SH-SY5Y (cell line): ENCODE data around the gene OMP.

ENCODE experiments used
- GATA2 ChIP-seq: IDR thresholded peaks from 2 replicates; pipeline ENCODE4 v1.6.1; 2011; ENCODE audit warnings: mild to moderate bottlenecking, low read depth, low read length
- GATA3 ChIP-seq: IDR thresholded peaks from 2 replicates; pipeline ENCODE4 v1.6.1; 2011; ENCODE audit warnings: low read depth, mild to moderate bottlenecking, low read length, moderate library complexity

Gene OMP

GRCh38 chr11:77140231-77140851, 37.7 kb downstream of the OMP start:
- TF ChIP-seq GATA2 (no peak), GATA3 (no peak)

- no peak for TF ChIP-seq GATA3
- no peak for TF ChIP-seq GATA2
Measured at GRCh38 chr11:77141034-77141433, 38.4 kb downstream of the OMP start.

- no peak for TF ChIP-seq GATA3
- no peak for TF ChIP-seq GATA2
Measured at GRCh38 chr11:77141475-77141874, 38.8 kb downstream of the OMP start.

- TF ChIP-seq GATA2 (no peak), GATA3 (no peak)
Measured at GRCh38 chr11:77142091-77142975, 39.7 kb downstream of the OMP start.

- no peak for TF ChIP-seq GATA3
- TF ChIP-seq GATA2: no peak
Measured at GRCh38 chr11:77143405-77144020, 40.9 kb downstream of the OMP start.

GRCh38 chr11:77144196-77144856, 41.7 kb downstream of the OMP start:
- TF ChIP-seq GATA2: no peak
- no peak for TF ChIP-seq GATA3

- TF ChIP-seq GATA3: no peak
- no peak for TF ChIP-seq GATA2
Measured at GRCh38 chr11:77144857-77145428, 42.3 kb downstream of the OMP start.

GRCh38 chr11:77146261-77147035, 43.8 kb downstream of the OMP start:
- TF ChIP-seq GATA2: no peak

GRCh38 chr11:77147036-77147315, 44.3 kb downstream of the OMP start:
- TF ChIP-seq GATA2 (no peak), GATA3 (no peak)

- TF ChIP-seq GATA3 (no peak), GATA2 (no peak)
Measured at GRCh38 chr11:77147668-77148321, 45.2 kb downstream of the OMP start.

GRCh38 chr11:77148963-77149715, 46.5 kb downstream of the OMP start:
- TF ChIP-seq GATA3 (no peak), GATA2 (no peak)

- no peak for TF ChIP-seq GATA2
- TF ChIP-seq GATA3: no peak
Measured at GRCh38 chr11:77149716-77150392, 47.2 kb downstream of the OMP start.

GRCh38 chr11:77150836-77151235, 48.2 kb downstream of the OMP start:
- TF ChIP-seq GATA3: no peak
- no peak for TF ChIP-seq GATA2
